Measurements from ENCODE around the gene DGKH.
"Not testable (repeated sequence)": the region's sequence is repeated elsewhere in the genome, so short reads cannot be mapped to it uniquely, and the experiment has no call there.

DGKH gene

DNA sequence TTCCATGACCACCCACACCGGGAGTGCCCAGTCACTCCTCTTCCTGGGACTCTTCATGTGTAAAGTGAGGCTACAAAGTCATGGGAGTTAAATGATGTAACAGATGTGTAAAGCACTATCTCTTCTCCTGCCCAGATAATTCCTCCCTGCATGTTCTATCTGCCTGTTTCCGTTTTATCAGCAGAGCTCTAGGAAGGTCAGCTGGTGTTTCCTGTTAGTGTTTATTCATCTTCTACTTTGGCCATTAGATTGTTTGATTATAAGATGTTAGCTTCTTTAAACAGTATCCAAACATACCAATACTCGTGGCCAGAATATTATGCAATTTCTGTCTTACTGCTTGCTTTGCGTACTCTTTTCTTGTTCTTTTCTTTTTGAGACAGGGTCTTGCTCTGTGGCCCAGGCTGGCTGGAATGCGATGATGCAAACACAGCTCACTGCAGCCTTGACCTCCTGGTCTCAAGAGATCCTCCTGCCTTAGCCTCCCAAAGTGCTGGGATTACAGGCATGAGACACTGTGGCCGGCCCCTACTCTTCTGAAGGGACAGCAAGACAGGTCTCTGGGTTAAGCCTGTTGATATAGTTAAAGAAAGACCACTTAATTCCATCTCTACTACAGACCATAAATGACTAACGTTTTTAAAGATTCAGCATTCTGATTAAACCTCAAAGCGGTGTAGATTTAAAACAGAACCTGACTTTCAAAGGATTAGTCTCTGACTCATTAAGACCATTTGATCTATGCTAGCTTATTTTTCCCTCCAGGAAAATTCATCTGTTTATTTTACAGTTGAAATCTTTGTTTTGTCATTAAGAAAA is 126.1 kb downstream of the DGKH start:
- no peak for DNase-seq

DNA sequence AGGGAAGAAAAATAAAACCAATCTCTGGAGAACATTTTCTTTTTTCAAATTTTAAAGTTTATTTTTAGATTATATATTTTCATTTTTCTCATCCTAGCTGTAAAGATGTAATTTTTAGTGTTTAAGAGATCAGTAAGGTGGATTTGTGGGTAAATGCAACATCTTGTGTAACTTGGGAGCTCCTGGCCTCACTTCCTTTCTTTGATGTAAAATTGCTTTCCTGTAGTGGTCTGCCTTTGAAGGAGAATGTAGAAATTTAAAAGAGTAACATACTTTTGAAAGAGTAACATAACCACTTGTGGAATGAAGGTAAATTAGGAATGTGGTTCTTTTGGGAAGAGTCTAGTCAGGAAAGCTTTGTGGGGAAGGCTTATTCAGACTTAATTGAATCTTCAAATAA is 127.8 kb downstream of the DGKH start:
- no peak for DNase-seq

- no peak for DNase-seq
Observed at GRCh38 chr13:42177189-42177588, 128.7 kb downstream of the DGKH start.

DNA sequence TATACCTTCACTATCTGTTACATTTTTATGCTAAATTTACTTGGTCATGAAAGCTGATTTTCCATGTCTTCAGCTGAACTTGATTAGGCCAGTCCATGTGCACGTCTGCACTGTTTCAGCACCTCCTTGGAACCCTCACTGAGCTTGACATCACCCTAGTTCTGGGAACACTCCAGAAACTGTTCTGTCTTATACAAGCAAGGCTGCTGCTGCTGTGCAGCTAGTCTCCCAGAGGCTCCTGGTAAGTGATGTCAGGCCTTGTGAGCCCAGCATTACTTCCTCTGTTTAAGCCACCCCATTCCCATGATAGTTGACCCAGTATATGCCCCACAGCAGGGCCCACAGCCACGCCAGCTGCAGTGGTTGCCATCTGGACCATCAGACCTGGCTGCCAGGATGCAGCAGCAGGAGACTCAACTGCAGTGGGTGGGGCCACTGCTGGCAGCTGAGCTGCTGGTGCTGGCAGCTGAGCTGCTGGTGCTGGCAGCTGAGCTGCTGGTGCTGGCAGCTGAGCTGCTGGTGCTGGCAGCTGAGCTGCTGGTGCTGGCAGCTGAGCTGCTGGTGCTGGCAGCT is 133.0 kb downstream of the DGKH start:
- DNase-seq: no peak

GRCh38 chr13:42189061-42189460 is 140.6 kb downstream of the DGKH start:
- DNase-seq: no peak

GRCh38 chr13:42190529-42190928 is 142.1 kb downstream of the DGKH start:
- DNase-seq: no peak

DNA sequence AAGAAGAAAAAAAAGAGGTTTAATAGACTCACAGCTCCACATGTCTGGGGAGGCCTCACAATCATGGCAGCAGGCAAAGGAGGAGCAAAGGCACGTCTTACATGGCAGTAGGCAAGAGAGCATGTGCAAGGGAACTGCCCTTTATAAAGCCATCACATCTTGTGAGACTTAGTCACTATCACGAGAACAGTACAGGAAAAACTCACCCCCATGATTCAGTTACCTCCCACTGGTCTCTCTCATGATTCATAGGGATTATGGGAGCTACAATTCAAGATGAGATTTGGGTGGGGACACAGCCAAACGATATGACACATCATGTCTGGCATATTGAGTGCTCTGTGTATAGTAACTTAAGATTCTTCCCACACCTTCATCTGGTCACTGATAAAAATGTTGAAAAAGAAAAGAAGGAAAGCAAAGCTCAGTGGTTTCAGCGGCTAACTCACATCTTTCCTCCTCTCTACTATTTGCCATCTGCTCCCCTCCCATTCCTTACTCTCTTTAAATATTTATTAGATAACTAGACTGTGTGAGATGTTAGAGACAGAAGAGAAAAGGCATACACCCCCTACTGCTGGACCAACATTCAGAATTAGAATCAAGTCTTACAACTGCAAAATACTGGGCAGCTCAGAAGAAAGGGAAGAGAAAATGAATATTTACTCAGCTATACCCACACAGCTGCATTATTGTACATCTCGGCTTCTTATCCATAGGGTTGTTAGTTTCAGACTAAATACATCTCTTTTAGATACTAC is 163.4 kb downstream of the DGKH start:
- DNase-seq: no peak

- no peak for DNase-seq
Observed at GRCh38 chr13:42214446-42214845, 166.0 kb downstream of the DGKH start.

DNA sequence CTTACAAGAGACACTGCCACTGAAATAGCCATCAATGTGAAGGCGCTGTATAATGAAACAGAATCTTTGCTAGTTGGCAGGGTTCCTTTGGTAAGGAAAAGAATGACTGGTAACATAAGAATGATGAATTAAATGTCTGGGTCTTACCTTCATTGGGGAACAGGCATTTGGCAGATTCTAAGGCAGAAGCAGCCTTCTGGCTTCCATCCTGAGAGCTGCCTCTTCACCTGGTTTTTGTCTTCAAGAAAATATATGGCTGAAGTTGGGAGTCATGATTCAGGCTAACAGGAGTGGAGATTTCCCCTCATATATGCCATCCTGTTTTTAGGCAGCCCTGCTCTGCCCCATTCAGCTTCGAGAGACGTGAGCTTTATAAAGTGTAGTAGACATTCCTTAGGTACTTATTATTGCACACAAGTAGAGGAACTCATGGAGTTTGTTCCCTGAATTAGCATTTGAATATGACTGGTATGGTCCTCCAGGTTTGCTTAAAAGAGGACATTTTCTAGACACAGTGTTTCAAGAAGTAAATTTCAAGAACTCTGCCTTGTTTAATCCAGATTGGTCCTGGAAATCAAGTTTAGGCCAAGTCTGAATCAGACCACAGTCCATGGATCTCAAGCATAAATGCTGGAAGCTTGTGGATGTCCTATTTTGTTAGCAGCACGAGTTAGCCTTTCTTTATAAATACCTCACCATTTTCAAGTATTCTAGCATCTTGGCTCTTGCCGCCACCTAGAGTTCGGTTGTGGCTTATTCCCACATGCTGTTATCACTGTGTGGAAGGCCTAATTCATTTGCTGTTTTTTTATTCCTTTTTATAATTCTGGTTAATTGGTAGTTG is 167.4 kb downstream of the DGKH start:
- DNase-seq: peak in 1 of 2 experiments; percentile 1

DNA sequence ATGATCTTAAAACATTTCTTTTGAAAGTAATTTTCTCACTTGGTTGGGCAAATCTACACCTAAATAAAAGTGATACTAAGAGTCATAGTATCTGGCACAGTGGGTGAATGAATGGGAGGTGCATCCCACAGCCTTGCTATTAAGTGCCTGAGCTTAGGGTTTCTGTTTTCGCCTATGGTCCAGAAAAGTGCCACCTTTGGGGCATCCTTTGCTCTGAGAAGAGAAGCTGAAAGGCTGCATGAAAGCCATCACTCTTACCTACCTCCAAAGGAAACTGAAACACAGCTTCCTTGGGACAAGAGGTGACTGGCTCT is 167.9 kb downstream of the DGKH start:
- no peak for DNase-seq

DNA sequence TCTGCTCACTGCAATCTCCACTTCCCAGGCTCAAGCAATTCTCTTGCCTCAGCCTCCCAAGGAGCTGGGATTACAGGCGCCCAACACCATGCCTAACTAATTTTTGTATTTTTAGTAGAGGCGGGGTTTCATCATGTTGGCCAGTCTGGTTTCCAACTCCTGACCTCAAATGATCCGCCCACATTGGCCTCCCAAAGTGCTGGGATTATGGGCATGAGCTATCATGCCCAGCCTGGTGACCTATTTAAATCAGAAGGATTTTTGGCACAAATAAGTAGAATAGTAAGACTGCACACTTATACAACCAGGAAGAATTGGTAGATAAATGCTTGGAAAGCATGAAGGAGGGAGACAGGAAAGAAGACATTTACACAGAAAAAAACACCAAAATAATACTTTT is 170.1 kb downstream of the DGKH start:
- DNase-seq: no peak

- DNase-seq: no peak
Observed at GRCh38 chr13:42219051-42219450, 170.6 kb downstream of the DGKH start.

DNA sequence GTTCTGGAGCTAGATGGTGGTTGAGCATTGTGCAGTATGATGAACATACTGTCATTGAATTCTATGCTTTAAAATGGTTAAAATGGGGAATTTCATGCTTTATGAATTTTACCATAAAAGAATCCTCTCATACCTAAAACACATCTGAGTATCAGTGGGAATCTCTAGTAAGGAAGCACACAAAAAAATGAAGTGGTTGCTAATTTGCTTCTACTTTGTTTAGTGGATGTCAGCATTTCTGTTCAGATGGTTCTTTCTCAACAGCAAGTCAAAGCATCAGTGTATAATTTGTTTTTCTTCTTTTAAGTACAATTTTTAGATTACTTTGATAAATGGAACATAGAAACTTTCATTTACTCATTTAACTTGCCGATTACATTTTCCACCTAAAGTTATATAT is 171.4 kb downstream of the DGKH start:
- DNase-seq: no peak

DNA sequence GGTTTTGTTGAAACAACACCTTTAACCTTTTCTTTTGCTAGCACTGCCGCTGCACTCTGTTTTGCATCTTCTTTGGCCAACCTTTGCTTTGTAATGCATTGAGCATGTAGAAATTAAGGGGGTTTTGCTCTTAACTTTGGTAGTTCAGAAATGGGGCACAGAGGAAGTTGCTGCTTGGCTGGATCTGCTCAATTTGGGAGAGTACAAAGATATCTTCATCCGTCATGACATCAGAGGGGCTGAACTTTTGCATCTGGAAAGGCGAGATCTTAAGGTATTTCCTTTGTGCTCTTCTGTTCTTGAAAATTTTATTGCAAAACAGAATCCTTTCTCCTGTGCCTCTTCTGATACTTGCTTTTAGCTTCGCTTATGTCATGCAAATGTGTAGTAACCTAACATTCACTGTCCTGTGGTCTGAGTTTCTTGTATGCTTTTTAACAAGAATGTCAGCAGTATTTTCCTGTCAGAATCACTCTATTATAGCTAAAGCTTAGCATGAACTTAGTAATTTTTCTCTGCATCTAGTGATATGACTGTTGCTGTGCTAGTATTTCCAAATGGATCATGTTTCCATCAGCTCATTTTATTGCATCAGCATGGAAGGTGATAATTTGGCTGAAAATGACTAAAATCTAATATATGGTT is 172.8 kb downstream of the DGKH start:
- no peak for DNase-seq

DNA sequence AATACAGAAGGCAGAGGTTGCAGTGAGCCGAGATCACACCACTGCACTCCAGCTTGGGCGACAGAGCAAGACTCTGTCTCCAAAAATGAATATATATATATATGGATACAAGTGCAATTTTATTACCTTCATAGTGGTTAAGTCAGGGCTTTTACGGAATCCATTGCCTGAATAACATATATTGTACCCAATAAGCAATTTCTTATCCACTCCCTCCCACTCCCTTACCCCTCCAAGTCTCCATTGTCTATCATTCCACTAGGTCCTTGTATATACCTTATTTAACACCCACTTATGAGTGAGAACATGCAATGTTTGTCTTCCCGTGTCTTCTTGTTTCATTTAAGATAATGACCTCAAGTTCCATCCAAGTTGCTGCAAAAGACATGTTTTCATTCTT is 175.2 kb downstream of the DGKH start:
- DNase-seq: no peak

GRCh38 chr13:42225051-42225450 is 176.6 kb downstream of the DGKH start:
- DNase-seq: no peak

DNA sequence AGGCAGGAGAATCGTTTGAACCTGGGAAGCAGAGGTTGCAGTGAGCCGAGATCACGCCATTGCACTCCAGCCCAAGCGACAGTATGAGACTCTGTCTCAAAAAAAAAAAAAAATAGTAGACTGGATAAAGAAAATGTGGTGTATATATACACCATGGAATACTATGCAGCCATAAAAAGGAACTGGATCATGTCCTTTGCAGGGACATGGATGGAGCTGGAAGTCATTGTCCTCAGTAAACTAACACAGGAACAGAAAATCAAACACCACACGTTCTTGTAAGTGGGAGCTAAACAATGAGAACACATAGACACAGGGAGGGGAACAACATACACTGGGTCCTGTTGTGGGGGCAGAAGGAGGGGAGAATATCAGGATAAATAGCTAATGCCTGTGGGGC is 178.3 kb downstream of the DGKH start:
- not testable (repeated sequence) for DNase-seq

GRCh38 chr13:42228527-42228926 is 180.1 kb downstream of the DGKH start:
- DNase-seq: no peak

DNA sequence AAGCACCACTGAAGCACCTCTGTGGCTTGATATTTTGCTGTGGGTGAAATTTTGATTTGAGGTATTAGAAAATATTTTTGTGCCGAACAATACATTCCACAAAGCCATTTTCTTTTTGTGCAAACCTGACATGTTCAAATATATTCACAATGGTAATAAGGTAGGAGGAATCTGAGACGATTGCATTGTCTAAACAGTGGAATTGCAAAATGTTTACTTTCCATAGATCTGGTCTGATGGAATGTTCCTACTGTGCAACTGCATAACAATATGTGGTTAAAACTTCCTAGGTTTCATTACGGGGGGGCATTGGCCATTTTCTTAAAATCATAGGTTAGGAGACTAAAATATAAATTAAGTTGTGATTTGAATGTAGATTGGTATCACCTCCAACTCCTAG is 180.8 kb downstream of the DGKH start:
- DNase-seq: no peak

GRCh38 chr13:42232671-42233070 is 184.2 kb downstream of the DGKH start:
- DNase-seq: no peak

DNA sequence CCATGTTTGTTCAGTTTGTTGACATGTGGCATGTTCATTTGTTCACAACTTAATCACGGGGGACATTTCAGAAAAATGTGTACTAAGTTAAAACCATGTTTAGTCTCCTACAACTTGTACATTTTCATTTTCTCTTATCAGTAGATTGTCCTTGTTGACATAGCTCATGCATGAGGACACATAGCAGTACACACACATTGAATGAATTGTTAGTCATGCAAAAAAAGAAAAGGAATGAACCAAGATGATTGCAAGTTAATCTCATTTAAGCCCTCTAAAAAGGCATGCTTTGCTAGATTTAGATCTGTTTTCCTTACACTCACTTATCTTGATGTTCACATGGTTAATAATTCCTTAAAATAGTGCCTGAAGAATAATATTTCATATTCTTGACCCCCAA is 185.3 kb downstream of the DGKH start:
- no peak for DNase-seq

GRCh38 chr13:42239161-42239560 is 190.7 kb downstream of the DGKH start:
- no peak for DNase-seq

GRCh38 chr13:42239644-42240043 is 191.2 kb downstream of the DGKH start:
- no peak for DNase-seq
